DMS153 treated with DMSO at 0.1 percent for 48 hours (cell line): Measurements from ENCODE around the gene WFS1.

ENCODE experiments used
- DNase-seq: peaks from one replicate; lab custom pipeline; 2025; ENCODE audit not compliant: unreplicated experiment; lab: John Stamatoyannopoulos, UW

Gene WFS1

GRCh38 chr4:6324461-6324998, 54.9 kb downstream of the WFS1 start:
- no peak for DNase-seq

GRCh38 chr4:6324999-6325787, 55.5 kb downstream of the WFS1 start:
- DNase-seq = no peak

GRCh38 chr4:6325788-6326290, 56.2 kb downstream of the WFS1 start:
- DNase-seq = no peak

- DNase-seq = no peak
Observed at GRCh38 chr4:6326312-6327060, 56.8 kb downstream of the WFS1 start.

GRCh38 chr4:6327220-6327917, 57.7 kb downstream of the WFS1 start:
- peak; percentile 9 for DNase-seq

GRCh38 chr4:6328526-6328925, 58.9 kb downstream of the WFS1 start:
- no peak for DNase-seq

GRCh38 chr4:6329478-6330383, 60.1 kb downstream of the WFS1 start:
- DNase-seq = no peak

GRCh38 chr4:6330384-6330767, 60.7 kb downstream of the WFS1 start:
- DNase-seq = no peak

- no peak for DNase-seq
Observed at GRCh38 chr4:6331018-6331417, 61.4 kb downstream of the WFS1 start.

GRCh38 chr4:6331468-6331867, 61.8 kb downstream of the WFS1 start:
- no peak for DNase-seq

- no peak for DNase-seq
Observed at GRCh38 chr4:6332042-6332668, 62.5 kb downstream of the WFS1 start.

- no peak for DNase-seq
Observed at GRCh38 chr4:6332669-6333050, 63.0 kb downstream of the WFS1 start.

GRCh38 chr4:6333301-6334202, 63.9 kb downstream of the WFS1 start:
- DNase-seq = no peak

GRCh38 chr4:6334203-6334887, 64.7 kb downstream of the WFS1 start:
- DNase-seq = no peak

- DNase-seq = no peak
Observed at GRCh38 chr4:6335040-6335590, 65.5 kb downstream of the WFS1 start.

- DNase-seq = no peak
Observed at GRCh38 chr4:6336166-6336565, 66.5 kb downstream of the WFS1 start.

- no peak for DNase-seq
Observed at GRCh38 chr4:6337331-6337935, 67.8 kb downstream of the WFS1 start.
